NCI-H1092 treated with DMSO at 0.1 percent for 48 hours (cell line): ENCODE results near the gene COMTD1.
A peak's percentile ranks its signal among the peaks of the same experiment; 100 is the strongest.
"Not testable (repeated sequence)": the region's sequence is repeated elsewhere in the genome, so short reads cannot be mapped to it uniquely, and the experiment has no call there.

ENCODE experiments used
- DNase-seq: peaks from one replicate; lab custom pipeline; 2025; lab: John Stamatoyannopoulos, UW

COMTD1 gene

GRCh38 chr10:75194625-75195024 lies 41.1 kb downstream of the COMTD1 start:
- not testable (repeated sequence) for DNase-seq

DNA sequence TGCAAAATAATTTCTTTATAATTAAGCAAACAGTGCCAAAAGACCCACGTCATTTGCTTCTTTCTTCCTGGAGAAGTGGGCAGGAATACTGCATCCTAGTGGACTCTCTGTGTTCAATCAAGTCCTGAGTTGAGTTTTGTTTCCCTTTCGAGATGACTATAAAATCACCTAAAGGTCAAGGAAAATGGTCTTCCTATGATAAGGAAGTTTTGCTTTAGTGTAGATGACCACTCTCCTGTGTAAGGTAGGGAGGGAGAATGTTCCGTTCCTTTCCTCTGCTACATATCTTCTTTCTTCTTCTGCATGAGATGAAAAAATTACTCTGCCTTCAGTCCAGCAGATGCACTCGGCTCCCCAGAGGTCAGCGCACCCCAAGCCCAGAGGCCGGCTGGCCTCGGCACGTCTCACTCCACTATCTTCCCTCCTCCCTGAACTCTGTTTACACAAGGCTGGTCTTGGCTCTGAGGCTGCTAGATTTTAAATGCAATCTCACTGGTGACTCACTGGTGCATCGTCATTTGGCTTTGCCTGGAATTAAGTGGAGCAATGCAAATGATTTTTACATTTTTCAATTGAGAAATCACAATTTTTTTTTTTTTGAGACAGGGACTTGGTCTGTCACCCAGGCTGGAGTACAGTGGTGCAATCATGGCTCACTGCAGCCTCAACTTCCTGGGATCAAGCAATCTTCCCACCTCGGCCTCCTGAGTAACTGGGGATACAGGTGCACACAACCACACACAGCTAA lies 43.8 kb downstream of the COMTD1 start:
- DNase-seq = no peak

GRCh38 chr10:75189266-75190096 lies 46.3 kb downstream of the COMTD1 start:
- DNase-seq = no peak

- not testable (repeated sequence) for DNase-seq
These were observed 47.2 kb downstream of the COMTD1 start for GRCh38 chr10:75188522-75188921.

- DNase-seq = peak; percentile 2
These were observed 47.8 kb downstream of the COMTD1 start for GRCh38 chr10:75187961-75188426.

DNA sequence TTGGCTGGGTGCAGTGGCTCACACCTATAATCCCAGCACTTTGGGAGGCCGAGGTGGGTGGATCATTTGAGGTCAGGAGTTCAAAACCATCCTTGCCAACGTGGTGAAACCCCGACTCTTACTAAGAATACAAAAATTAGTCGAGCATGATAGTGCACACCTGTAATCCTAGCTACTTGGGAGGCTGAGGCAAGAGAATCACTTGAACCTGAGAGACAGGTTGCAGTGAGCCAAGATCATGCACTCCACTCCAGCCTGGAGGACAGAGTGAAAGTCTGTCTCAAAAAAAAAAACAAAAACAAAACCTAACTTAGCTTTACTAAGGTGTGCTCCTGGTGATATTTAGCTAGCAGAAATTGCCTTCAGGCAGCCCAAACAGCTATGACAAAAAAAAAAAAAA lies 49.4 kb downstream of the COMTD1 start:
- DNase-seq = no peak
